ENCODE results near the gene IFT122.

Gene IFT122

DNA sequence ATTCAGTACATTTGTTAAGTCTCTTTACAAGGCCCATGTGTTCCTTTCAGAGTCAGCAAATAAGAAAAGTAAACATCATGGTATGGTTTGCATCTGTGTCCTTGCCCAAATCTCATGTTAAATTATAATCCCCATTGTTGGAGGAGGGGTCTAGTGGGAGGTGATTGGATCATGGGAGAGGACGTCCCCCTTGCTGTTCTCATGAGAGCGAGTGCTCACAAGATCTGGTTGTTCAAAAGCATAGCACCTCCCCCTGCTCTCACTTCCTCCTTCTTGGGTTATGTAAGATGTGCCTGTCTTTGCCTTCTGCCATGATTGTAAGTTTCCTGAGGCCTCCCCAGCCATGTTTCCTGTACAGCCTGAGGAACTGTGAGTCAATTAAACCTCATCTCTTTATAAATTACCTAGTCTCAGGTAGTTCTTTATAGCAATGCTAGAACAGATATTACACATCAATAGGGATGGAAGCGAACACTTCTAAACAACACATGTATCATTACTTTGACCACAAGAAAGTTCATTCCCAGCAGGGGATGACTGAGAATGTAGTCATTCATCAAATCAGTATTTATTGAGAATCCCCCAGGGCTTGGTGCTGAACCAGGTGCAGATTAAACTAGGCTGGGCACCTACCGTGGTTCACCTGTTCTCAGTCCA is 15.7 kb upstream of the IFT122 start:
- H3K4me3 Mint-ChIP-seq = no peak overlapping the region
- no peaks in the 10 kb centered on the region for H3K9me3 Mint-ChIP-seq (ENCODE audit: low read depth)
- H3K27ac Mint-ChIP-seq = no peak overlapping the region
- H3K36me3 Mint-ChIP-seq = peaks cover 5% of the 10 kb centered on the region
- H3K4me1 Mint-ChIP-seq (ENCODE audit: low read depth) = peaks cover 18% of the 10 kb centered on the region
- H3K27me3 Mint-ChIP-seq = no peaks in the 10 kb centered on the region

DNA sequence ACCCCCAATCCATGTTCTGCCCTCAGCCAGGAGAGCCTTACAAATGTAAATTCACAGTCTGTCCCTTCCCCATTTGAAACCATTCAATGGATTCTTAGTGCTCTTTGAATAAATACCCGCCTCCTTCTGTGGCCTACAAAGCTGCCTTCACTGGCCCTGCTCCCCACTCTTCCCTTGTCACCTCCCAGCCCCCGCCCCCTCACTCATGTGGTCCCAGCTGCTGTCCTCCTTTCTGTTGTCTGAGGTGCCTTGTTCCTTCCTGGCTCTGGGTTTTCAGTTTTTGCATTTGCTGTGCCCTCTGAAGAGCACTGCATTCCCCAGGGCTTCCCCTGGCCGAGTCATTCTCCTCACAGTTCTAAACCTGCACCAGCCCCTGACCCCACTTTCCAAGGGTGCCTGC is 14.8 kb upstream of the IFT122 start:
- Mint-ChIP-seq H3K36me3 (peaks cover 5% of the 10 kb centered on the region), H3K4me3 (no peak overlapping the region), H3K4me1 (ENCODE audit: low read depth) (peaks cover 22% of the 10 kb centered on the region), H3K27me3 (no peaks in the 10 kb centered on the region), H3K9me3 (ENCODE audit: low read depth) (no peaks in the 10 kb centered on the region), H3K27ac (no peak overlapping the region)

DNA sequence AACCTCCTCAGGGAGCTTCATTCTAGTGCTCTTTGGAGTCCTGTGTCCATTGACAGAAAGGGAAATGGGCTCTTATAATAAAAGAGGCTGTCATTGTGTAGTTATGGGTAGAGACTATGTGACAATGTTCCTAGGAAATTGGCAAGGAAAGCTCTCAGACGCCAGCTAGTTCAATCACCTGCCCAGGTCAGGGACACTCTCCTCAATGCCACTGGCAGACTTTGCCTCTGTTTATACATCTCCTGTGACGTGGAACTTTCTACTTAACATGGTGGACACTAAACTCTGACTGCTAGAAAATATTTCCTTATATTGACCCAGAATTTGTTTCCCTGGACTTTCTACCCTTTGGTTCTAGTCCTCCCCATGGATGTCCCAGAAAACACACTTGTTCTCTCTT is 14.4 kb upstream of the IFT122 start:
- Mint-ChIP-seq H3K9me3 (ENCODE audit: low read depth) (no peaks in the 10 kb centered on the region), H3K4me1 (ENCODE audit: low read depth) (peaks cover 22% of the 10 kb centered on the region), H3K27me3 (no peaks in the 10 kb centered on the region), H3K4me3 (no peak overlapping the region), H3K27ac (no peak overlapping the region), H3K36me3 (peaks cover 5% of the 10 kb centered on the region)

DNA sequence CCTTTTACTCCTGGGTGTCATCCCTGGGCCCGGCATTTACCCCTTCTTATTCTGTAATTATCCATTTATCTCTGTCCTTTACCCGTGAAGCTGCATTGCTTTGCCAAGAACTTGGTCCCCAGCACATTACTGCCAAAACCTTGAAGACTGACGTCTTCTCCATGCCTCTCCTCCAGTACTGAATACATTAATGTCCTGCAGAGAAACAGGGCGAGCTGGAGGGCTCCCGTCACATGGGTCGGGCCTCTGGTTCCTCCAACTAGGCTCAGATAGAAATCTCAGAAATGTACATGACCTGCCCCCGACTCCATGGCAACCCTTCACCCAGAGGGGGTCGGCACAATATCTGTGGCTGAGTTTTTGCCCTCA is 12.0 kb upstream of the IFT122 start:
- H3K36me3 Mint-ChIP-seq = peaks cover 5% of the 10 kb centered on the region
- H3K4me1 Mint-ChIP-seq (ENCODE audit: low read depth) = peaks cover 22% of the 10 kb centered on the region
- H3K27me3 Mint-ChIP-seq = no peaks in the 10 kb centered on the region

DNA sequence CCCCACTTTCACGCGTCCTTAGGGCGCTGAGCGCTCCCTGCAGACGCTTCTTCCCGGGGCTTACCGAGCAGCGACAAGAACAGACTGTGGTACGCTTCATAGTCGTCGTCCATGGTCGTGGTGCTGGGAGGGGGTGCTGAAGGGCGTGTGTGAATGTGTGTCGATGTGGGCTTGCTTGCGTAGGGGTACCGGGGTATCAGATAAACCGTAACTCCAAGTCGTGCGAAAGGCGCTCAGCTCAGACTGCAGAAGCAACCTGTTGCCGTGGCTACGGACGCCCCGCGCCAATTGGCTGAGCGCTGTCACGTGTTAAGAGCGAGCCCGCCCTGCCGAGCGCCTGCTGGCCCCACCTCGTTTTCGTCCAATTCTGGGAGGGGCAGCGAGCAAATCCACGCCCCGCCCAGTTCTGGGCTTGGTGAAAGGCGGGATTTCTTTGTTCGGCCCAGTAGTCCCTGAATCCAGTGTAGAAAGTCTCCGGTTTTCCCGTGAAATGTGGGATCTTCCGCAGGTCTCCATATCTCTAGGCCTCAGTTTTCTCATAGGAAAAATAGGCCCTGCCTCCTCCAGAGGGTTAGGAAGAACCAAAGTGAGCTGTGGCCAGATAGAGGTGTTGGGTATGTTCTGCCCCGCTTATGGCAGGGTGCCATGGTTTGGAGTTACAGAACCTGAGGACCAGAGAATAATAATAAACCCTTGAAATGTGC is 11.5 kb upstream of the IFT122 start, which contains the start of gene EFCAB12:
TSS of gene EFCAB12 (minus strand) at position 261 of the 704 bp plus-strand sequence. CDS start at position 113, 148 bp downstream.
- Mint-ChIP-seq H3K27me3 (no peaks in the 10 kb centered on the region), H3K36me3 (peaks cover 5% of the 10 kb centered on the region), H3K27ac (peak within 1 kb of the TSS; percentile 64), H3K9me3 (ENCODE audit: low read depth) (no peaks in the 10 kb centered on the region), H3K4me3 (peak within 1 kb of the TSS; percentile 82), H3K4me1 (ENCODE audit: low read depth) (peaks cover 22% of the 10 kb centered on the region)

More for the DNA sequence above, 12.0 kb upstream of the IFT122 start:
- Mint-ChIP-seq H3K4me3 (peak overlapping the region; percentile 82), H3K27ac (peak overlapping the region; percentile 8), H3K9me3 (ENCODE audit: low read depth) (no peaks in the 10 kb centered on the region)

DNA sequence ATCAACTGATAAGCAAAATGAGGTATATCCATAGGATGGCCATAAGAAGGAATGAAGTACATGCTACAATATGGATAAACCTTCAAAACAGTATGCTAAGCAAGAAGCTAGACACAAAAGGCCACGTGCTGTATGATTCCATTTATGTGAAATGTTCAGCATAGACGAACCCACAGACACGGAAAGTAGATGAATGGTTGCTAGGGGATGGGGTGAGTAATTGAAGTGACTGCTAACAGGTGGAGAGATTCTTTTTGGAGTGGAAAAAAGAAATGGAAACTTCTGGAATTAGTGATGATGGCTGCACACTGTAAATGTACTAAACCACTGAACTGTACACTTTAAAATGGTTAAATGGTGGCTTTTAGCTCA is 11.0 kb upstream of the IFT122 start:
- Mint-ChIP-seq H3K4me1 (ENCODE audit: low read depth) (peaks cover 22% of the 10 kb centered on the region), H3K36me3 (peaks cover 5% of the 10 kb centered on the region), H3K4me3 (peak overlapping the region; percentile 82), H3K27ac (peak overlapping the region; percentile 64), H3K27me3 (no peaks in the 10 kb centered on the region), H3K9me3 (ENCODE audit: low read depth) (no peaks in the 10 kb centered on the region)

DNA sequence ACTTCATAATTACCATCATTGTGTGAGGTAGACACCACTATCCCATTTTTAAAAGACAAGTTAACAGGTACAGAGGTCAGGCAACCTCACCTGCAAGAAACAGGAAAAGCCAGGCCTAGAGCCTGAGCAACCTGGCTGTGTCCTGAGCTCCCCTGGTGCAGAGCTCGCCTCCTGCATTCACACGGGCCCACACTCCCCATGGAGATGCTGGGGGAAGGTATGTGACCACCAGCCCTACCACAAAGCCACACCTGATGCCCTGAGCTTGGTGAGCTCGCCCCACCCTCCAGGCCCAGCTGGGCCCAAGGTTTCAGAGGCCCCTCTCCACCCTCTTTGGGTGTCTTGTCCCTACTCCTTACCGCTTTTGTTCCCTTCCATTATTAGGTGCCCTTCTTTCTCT is 10.4 kb upstream of the IFT122 start:
- H3K27me3 Mint-ChIP-seq = no peaks in the 10 kb centered on the region
- peaks cover 2% of the 10 kb centered on the region for H3K36me3 Mint-ChIP-seq
- no peak overlapping the region for H3K4me3 Mint-ChIP-seq
- peak overlapping the region; percentile 64 for H3K27ac Mint-ChIP-seq
- H3K4me1 Mint-ChIP-seq (ENCODE audit: low read depth) = peaks cover 24% of the 10 kb centered on the region
- H3K9me3 Mint-ChIP-seq (ENCODE audit: low read depth) = no peaks in the 10 kb centered on the region

DNA sequence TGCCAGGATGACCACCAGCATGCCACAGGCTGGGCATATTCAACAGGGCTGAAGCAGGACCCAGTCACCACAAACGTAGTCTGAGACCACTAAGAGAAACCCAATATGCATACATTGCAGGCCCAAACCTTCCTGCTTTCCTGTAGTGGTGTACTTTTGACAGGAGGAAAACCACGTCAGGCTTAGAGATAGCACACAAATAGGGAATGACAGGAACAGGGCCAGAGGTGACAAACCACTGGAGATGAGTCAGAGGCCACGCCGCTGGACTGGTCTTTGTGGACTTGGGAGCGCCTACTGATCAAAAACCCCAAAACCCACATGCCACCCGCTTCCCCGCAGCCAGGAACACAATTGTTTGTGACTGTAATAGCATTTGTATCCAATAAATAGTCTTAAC is 8.0 kb upstream of the IFT122 start:
- Mint-ChIP-seq H3K36me3 (peaks cover 6% of the 10 kb centered on the region), H3K4me1 (ENCODE audit: low read depth) (peaks cover 48% of the 10 kb centered on the region)

DNA sequence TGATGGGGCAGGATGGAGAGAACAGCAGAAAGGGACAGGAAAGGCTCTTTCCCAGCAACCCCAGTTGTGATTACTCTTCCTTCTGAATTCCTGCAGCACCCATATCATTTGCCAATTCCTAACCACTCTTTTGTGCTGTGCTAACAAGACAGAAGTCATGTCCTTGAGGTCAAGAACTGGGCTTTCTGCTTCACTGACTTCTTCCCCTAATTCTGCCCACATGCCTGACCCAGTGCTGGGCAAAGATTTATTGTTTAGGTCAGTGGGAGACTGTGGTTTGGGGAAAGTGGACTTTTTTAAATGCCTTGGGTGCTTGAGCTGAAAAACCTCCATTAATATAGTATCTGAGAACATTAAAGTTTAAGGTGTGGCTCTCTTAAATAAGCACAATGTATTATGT is 7.4 kb upstream of the IFT122 start:
- H3K4me3 Mint-ChIP-seq = no peak overlapping the region
- H3K4me1 Mint-ChIP-seq (ENCODE audit: low read depth) = peaks cover 51% of the 10 kb centered on the region
- peaks cover 8% of the 10 kb centered on the region for H3K36me3 Mint-ChIP-seq
- no peaks in the 10 kb centered on the region for H3K9me3 Mint-ChIP-seq (ENCODE audit: low read depth)
- H3K27ac Mint-ChIP-seq = no peak overlapping the region
- H3K27me3 Mint-ChIP-seq = no peaks in the 10 kb centered on the region

More for the DNA sequence above, 8.0 kb upstream of the IFT122 start:
- Mint-ChIP-seq H3K9me3 (ENCODE audit: low read depth) (no peaks in the 10 kb centered on the region), H3K4me3 (no peak overlapping the region), H3K27ac (peak overlapping the region; percentile 22), H3K27me3 (no peaks in the 10 kb centered on the region)

DNA sequence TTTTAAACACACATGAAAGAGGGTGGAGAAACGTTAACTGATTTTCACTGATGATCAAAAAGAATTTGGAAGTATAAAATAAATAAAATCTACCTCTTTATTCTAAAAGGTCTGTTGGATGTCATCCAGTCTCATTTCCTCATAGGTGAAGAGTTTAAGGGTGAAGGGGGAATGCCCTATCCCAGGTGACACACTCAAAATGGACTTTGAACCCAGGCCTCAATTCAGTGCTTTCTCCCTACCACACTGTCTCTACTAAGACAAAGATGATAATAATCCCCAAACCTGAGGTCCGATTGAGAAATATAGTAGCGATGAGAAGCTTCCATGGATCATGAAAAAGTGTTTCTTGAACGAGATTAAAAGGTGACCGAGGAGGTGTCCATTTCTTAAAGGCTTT is 6.5 kb upstream of the IFT122 start:
- Mint-ChIP-seq H3K4me3 (no peak overlapping the region), H3K27me3 (no peaks in the 10 kb centered on the region), H3K36me3 (peaks cover 9% of the 10 kb centered on the region), H3K27ac (peak overlapping the region; percentile 6), H3K4me1 (ENCODE audit: low read depth) (peaks cover 51% of the 10 kb centered on the region), H3K9me3 (ENCODE audit: low read depth) (no peaks in the 10 kb centered on the region)

DNA sequence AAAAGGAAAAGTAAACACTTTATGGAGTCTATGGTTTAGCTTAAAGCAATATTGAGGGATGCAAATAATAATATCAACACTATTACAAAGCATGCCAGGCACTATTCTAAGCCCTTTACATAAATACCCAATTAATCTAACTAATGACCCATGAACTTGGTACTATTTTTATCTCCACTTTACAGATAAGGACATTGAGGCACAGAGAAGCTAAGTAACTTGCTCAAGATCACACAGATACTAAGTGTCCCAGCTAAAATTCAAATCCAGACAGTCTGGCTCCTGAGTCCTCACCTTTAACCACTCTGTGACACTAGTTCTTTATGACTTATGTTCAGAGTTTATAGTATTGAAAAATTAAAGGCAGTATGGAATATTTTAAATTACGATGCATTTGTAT is 5.9 kb upstream of the IFT122 start:
- H3K9me3 Mint-ChIP-seq (ENCODE audit: low read depth) = no peaks in the 10 kb centered on the region
- H3K36me3 Mint-ChIP-seq = peaks cover 7% of the 10 kb centered on the region
- no peak overlapping the region for H3K27ac Mint-ChIP-seq
- no peaks in the 10 kb centered on the region for H3K27me3 Mint-ChIP-seq
- peaks cover 49% of the 10 kb centered on the region for H3K4me1 Mint-ChIP-seq (ENCODE audit: low read depth)
- no peak overlapping the region for H3K4me3 Mint-ChIP-seq

DNA sequence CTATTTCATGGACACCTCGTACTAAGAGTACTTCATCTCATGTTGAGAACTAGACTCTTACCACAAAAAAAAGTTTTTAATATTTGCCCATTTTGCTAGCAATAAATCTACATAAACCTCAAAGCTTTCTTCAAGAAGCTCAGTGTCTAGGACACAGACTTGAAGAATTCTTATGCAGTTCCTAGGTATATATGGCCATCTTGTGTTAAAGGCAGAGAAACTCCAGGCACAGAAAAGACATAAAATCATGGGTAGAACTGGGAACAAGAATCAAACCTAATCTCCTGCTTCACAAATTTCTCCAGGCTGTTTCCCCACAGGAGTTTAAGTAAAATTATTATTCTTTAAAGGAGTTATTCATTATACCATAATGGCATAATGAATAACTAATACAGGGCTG is 4.7 kb upstream of the IFT122 start:
- peak overlapping the region; percentile 65 for H3K4me3 Mint-ChIP-seq
- no peaks in the 10 kb centered on the region for H3K9me3 Mint-ChIP-seq (ENCODE audit: low read depth)
- peaks cover 47% of the 10 kb centered on the region for H3K4me1 Mint-ChIP-seq (ENCODE audit: low read depth)
- H3K27ac Mint-ChIP-seq = peak overlapping the region; percentile 29
- no peaks in the 10 kb centered on the region for H3K27me3 Mint-ChIP-seq
- peaks cover 7% of the 10 kb centered on the region for H3K36me3 Mint-ChIP-seq

DNA sequence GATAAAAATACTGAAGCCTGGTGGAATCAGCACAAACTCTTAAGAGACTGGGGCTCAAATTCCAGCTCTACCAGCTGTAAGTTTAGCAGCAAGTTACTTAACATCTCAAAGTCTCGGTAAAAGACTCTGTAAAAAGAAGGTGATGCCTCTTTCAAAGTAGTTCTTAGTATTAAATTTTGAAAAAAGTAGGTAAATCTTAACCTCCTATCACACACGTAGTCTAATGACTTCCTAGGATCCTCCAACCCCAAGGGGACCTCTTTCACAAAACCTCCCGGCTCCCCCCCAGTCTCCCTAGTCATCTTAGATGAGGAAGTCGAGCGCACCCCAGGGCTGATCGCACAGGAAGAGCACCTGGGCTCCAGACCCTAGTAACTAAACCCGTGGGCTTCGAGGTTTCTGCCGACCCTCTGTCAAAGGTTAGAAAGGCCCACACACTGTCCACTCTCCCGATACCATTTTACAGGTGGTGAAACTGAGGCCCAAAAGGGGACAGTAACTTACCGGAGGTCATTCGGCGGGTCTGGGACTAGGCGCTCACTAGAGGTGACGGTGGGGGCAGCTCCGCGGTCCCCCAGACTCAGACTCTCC is 703 bp upstream of the IFT122 start:
- peak overlapping the region; percentile 97 for H3K4me3 Mint-ChIP-seq
- peaks cover 7% of the 10 kb centered on the region for H3K36me3 Mint-ChIP-seq
- no peaks in the 10 kb centered on the region for H3K9me3 Mint-ChIP-seq (ENCODE audit: low read depth)
- no peaks in the 10 kb centered on the region for H3K27me3 Mint-ChIP-seq
- H3K4me1 Mint-ChIP-seq (ENCODE audit: low read depth) = peaks cover 72% of the 10 kb centered on the region
- H3K27ac Mint-ChIP-seq = peak overlapping the region; percentile 99

DNA sequence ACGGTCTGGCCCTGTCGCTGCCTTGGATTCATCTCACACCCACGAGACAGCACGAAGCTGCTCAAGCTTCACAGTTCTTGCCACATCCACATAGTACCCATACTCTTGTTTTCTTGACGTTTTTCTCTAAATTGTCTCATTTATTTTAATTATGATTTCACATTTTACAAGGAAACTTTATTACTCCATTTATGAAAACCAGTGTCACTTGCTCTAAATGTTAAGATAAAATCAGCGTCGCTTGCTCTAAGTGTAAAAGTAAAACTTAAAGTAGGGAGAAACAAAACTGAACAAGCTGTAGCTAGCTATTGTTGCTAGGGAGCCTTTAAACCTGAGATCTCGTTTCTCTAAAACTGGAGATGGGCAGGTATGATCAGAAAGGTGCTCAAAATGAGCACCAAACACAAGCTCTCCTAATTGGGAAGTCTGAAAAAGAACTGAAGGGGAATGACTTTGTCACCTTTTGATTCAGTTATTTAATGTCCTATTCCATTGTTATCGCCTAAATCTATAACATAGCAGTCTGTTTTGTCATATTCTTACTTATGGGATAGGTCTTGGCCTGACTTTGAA is 680 bp downstream of the IFT122 start:
- Mint-ChIP-seq H3K36me3 (peaks cover 4% of the 10 kb centered on the region), H3K9me3 (ENCODE audit: low read depth) (no peaks in the 10 kb centered on the region), H3K4me3 (peak overlapping the region; percentile 97), H3K27me3 (no peaks in the 10 kb centered on the region), H3K27ac (peak overlapping the region; percentile 99), H3K4me1 (ENCODE audit: low read depth) (peaks cover 61% of the 10 kb centered on the region)

DNA sequence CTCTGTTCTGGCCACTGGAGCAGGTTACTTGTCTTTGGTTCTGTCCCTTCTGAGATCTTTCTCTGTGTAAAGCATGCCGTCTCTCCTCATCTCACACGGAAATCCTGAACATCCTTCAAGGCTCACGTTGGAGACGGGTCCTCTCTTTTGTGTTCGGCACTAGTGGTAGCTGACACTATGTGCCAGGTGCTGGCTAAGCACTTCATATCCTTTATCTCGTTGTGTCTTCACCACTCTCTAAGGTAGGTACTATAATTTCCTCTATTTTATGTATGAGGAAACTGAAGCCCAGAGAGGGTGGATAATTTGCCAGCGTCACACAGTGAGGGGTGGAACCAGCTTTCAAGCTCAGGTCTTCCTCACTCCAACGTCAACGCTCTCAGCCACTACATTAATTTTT is 1.2 kb downstream of the IFT122 start:
- Mint-ChIP-seq H3K4me3 (peak overlapping the region; percentile 97), H3K9me3 (ENCODE audit: low read depth) (no peaks in the 10 kb centered on the region), H3K36me3 (peaks cover 4% of the 10 kb centered on the region), H3K27me3 (no peaks in the 10 kb centered on the region), H3K27ac (peak overlapping the region; percentile 99), H3K4me1 (ENCODE audit: low read depth) (peaks cover 56% of the 10 kb centered on the region)

Data from activated naive CD8-positive, alpha-beta T cell (primary cell).